Measurements from ENCODE around the gene RER1.

GRCh38 chr1:2426540-2426939 lies 34.9 kb downstream of the RER1 start:
- no peak for TF ChIP-seq CTCF (IDR thresholded peaks at IDR 0.05)
- no peak for TF ChIP-seq POLR2A (IDR thresholded peaks at IDR 0.05)
- TF ChIP-seq EP300 (IDR thresholded peaks at IDR 0.05) = no peak
